K562 (cell line): Measurements from ENCODE around the gene GHSR. TPM values are rescaled to one million over a fixed set of nuclear protein-coding genes. Genes with fewer than 3 reads are reported as not detected.
A peak's percentile ranks its signal among the peaks of the same experiment; 100 is the strongest.

Source experiments
- EHMT2 ChIP-seq: fragments of 450-650 bp; IDR thresholded peaks from 2 replicates; pipeline ENCODE4 v1.6.1; 2018; ENCODE audit warnings: antibody characterized with exemption
- KDM5B ChIP-seq: fragments of 200-600 bp; sonication (generic); IDR thresholded peaks from 2 replicates; pipeline ENCODE4 v1.6.1; 2012; ENCODE audit warnings: low read depth, mild to moderate bottlenecking, moderate library complexity, low read length, control low read depth, inconsistent platforms; ENCODE audit not compliant: insufficient replicate concordance
- MAZ ChIP-seq, 2 experiments: fragments of 450-650 bp in 1 of 2; sonication (generic) in 1 of 2; formaldehyde crosslinking; IDR thresholded peaks in 1 of 2; conservative IDR thresholded peaks in 1 of 2; 2 replicates each; pipeline versions ENCODE4 v1.4.0 to v1.5.0; 2020; ENCODE audit warnings: mild to moderate bottlenecking in 1 of 2, missing genetic modification reagents in 1 of 2
- TEAD1 ChIP-seq, 2 experiments: fragments of 450-650 bp in 1 of 2; sonication (generic) in 1 of 2; formaldehyde crosslinking; IDR thresholded peaks; 2 replicates each; pipeline versions ENCODE4 v1.4.0 to v1.8.0; 2020 to 2022; ENCODE audit warnings: mild to moderate bottlenecking in 2 of 2, missing genetic modification reagents in 1 of 2
- YY1 ChIP-seq, 3 experiments: IDR thresholded peaks; 2 replicates each; pipeline ENCODE4 v1.6.1; 2011; ENCODE audit warnings: low read length in 2 of 3, mild to moderate bottlenecking in 2 of 3, moderate library complexity in 2 of 3, borderline replicate concordance in 1 of 3, control low read depth in 1 of 3, low read depth in 1 of 3; ENCODE audit not compliant: insufficient read depth in 3 of 3, insufficient replicate concordance in 2 of 3, control insufficient read depth in 1 of 3, insufficient read length in 1 of 3; ENCODE audit errors: extremely low read depth in 1 of 3
- polyA plus RNA-seq, 8 experiments: library from polyadenylated mRNA; depleted of rRNA in 4 of 8; stranded (reverse) in 5 of 8; unstranded in 3 of 8; fragments of >200 nt; fragmentation: Nextera tagmentation in 2 of 8; fragmentation: Illumina TruSeq in 1 of 8; extraction: Ambion mirVana in 2 of 8; extraction: Trizol in 1 of 8; gene quantifications; 2 replicates each; pipeline versions ENCODE4 v1.2.1 to v1.2.3, GENCODE V29; 2011 to 2014; ENCODE audit warnings: inconsistent platforms in 1 of 8, missing spikeins in 1 of 8
- total RNA-seq, 7 experiments: library from RNA; depleted of rRNA in 6 of 7; stranded (reverse); fragments of >200 nt in 6 of 7; fragmentation: Illumina TruSeq in 2 of 7; extraction: Trizol in 2 of 7; gene quantifications; 2 replicates each; pipeline versions ENCODE4 v1.2.1 to v1.2.3, GENCODE V29; 2011 to 2021; ENCODE audit warnings: low replicate concordance in 1 of 7
- TF ChIP-seq, protein P1 (sequence below), 2 experiments: fragments of 450-650 bp; formaldehyde crosslinking in 1 of 2; IDR thresholded peaks; 2 replicates each; pipeline versions ENCODE4 v1.4.0 to v1.6.1; 2014 to 2020; ENCODE audit warnings: mild to moderate bottlenecking in 2 of 2, borderline replicate concordance in 1 of 2, low read depth in 1 of 2
- TF ChIP-seq, protein P2 (sequence below): sonication (generic); formaldehyde crosslinking; IDR thresholded peaks from 2 replicates; pipeline ENCODE4 v1.8.0; 2022; ENCODE audit warnings: missing genetic modification reagents, mild to moderate bottlenecking, borderline replicate concordance
- TF ChIP-seq, protein P3 (sequence below): sonication (generic); formaldehyde crosslinking; IDR thresholded peaks from 2 replicates; pipeline ENCODE4 v1.8.0; 2022; ENCODE audit warnings: mild to moderate bottlenecking, missing genetic modification reagents

The GHSR gene
- total and polyA plus RNA-seq, 9 of the 15 experiments (the other 6 are each of a cell fraction or from before 2014, with no cell fraction given) = not detected

DNA sequence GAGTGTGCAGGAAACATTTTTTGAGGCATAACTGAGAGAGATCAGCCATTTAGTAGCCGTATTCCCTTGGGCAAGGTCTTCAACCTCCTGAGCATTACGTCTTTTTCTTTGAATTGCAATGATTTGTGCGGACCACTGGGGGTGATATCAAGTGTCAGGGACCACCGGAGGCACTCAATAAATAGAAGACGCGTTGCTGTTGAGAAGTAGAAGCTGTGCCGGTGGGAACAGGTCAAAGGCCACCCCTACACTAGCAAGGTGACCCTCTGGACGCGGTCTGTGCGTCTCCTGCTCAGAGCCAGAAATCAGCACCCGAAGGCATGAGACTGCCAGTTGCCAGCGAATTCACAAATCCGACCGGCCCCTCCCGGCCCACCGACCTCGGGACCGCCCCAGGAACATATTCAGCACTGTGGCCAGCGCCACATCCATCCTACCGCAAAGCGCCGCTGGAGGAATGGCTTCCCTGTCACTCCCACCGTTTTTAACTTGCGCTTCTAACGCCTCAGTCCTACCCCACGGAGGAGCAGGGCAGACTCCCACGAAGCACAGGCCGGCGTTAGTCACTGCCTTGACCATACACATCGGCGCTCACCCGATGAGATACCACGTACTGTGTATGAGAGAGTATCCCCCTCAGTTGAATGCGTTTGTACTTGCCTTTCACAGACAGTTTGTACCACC lies 1.4 kb upstream of the GHSR start (continued):
- TF ChIP-seq, protein P1, sequence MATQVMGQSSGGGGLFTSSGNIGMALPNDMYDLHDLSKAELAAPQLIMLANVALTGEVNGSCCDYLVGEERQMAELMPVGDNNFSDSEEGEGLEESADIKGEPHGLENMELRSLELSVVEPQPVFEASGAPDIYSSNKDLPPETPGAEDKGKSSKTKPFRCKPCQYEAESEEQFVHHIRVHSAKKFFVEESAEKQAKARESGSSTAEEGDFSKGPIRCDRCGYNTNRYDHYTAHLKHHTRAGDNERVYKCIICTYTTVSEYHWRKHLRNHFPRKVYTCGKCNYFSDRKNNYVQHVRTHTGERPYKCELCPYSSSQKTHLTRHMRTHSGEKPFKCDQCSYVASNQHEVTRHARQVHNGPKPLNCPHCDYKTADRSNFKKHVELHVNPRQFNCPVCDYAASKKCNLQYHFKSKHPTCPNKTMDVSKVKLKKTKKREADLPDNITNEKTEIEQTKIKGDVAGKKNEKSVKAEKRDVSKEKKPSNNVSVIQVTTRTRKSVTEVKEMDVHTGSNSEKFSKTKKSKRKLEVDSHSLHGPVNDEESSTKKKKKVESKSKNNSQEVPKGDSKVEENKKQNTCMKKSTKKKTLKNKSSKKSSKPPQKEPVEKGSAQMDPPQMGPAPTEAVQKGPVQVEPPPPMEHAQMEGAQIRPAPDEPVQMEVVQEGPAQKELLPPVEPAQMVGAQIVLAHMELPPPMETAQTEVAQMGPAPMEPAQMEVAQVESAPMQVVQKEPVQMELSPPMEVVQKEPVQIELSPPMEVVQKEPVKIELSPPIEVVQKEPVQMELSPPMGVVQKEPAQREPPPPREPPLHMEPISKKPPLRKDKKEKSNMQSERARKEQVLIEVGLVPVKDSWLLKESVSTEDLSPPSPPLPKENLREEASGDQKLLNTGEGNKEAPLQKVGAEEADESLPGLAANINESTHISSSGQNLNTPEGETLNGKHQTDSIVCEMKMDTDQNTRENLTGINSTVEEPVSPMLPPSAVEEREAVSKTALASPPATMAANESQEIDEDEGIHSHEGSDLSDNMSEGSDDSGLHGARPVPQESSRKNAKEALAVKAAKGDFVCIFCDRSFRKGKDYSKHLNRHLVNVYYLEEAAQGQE (IDR thresholded peaks at IDR 0.05; ENCODE audit: borderline replicate concordance) = peak; percentile 98
- TF ChIP-seq, protein P1 (CRISPR knock-in tag; IDR thresholded peaks at IDR 0.05; ENCODE audit: low read depth) = peak; percentile 97
- TF ChIP-seq MAZ (CRISPR knock-in tag; conservative IDR thresholded peaks at IDR 0.05 in 1 of 2, IDR thresholded peaks at IDR 0.05 in 1 of 2) (peak in 1 of 2 experiments; percentile 36; a peak in 1 of 4 replicates), TEAD1 (CRISPR knock-in tag; IDR thresholded peaks at IDR 0.05) (0 out of 4 replicates have a peak, but pooled peaks of 1 of the 2 experiments have one; percentile 19), YY1 (IDR thresholded peaks at IDR 0.05; ENCODE audit: borderline replicate concordance in 1 of 3, control insufficient read depth in 1 of 3, extremely low read depth in 1 of 3, insufficient read depth in 3 of 3, insufficient read length in 1 of 3, insufficient replicate concordance in 2 of 3, low read depth in 1 of 3, low read length in 2 of 3) (peak in 1 of 3 experiments; percentile 62), KDM5B (no peak), EHMT2 (peak; percentile 96)
- TF ChIP-seq, protein P2, sequence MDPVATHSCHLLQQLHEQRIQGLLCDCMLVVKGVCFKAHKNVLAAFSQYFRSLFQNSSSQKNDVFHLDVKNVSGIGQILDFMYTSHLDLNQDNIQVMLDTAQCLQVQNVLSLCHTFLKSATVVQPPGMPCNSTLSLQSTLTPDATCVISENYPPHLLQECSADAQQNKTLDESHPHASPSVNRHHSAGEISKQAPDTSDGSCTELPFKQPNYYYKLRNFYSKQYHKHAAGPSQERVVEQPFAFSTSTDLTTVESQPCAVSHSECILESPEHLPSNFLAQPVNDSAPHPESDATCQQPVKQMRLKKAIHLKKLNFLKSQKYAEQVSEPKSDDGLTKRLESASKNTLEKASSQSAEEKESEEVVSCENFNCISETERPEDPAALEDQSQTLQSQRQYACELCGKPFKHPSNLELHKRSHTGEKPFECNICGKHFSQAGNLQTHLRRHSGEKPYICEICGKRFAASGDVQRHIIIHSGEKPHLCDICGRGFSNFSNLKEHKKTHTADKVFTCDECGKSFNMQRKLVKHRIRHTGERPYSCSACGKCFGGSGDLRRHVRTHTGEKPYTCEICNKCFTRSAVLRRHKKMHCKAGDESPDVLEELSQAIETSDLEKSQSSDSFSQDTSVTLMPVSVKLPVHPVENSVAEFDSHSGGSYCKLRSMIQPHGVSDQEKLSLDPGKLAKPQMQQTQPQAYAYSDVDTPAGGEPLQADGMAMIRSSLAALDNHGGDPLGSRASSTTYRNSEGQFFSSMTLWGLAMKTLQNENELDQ (CRISPR knock-in tag) = 0 out of 2 replicates have a peak, but pooled peaks have one; percentile 54
- TF ChIP-seq, protein P3, sequence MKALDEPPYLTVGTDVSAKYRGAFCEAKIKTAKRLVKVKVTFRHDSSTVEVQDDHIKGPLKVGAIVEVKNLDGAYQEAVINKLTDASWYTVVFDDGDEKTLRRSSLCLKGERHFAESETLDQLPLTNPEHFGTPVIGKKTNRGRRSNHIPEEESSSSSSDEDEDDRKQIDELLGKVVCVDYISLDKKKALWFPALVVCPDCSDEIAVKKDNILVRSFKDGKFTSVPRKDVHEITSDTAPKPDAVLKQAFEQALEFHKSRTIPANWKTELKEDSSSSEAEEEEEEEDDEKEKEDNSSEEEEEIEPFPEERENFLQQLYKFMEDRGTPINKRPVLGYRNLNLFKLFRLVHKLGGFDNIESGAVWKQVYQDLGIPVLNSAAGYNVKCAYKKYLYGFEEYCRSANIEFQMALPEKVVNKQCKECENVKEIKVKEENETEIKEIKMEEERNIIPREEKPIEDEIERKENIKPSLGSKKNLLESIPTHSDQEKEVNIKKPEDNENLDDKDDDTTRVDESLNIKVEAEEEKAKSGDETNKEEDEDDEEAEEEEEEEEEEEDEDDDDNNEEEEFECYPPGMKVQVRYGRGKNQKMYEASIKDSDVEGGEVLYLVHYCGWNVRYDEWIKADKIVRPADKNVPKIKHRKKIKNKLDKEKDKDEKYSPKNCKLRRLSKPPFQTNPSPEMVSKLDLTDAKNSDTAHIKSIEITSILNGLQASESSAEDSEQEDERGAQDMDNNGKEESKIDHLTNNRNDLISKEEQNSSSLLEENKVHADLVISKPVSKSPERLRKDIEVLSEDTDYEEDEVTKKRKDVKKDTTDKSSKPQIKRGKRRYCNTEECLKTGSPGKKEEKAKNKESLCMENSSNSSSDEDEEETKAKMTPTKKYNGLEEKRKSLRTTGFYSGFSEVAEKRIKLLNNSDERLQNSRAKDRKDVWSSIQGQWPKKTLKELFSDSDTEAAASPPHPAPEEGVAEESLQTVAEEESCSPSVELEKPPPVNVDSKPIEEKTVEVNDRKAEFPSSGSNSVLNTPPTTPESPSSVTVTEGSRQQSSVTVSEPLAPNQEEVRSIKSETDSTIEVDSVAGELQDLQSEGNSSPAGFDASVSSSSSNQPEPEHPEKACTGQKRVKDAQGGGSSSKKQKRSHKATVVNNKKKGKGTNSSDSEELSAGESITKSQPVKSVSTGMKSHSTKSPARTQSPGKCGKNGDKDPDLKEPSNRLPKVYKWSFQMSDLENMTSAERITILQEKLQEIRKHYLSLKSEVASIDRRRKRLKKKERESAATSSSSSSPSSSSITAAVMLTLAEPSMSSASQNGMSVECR (CRISPR knock-in tag) = peak; percentile 53; the same call in 1 of the 2 replicates
